ENCODE results near the gene CBFB. TPM values are rescaled to one million over a fixed set of nuclear protein-coding genes. Genes with fewer than 3 reads are reported as not detected.
A peak's percentile ranks its signal among the peaks of the same experiment; 100 is the strongest.

CBFB gene
- total and polyA plus RNA-seq, 9 of the 15 experiments (the other 6 are each of a cell fraction or from before 2014, with no cell fraction given): 22.0 to 112 (median 66.5) TPM

DNA sequence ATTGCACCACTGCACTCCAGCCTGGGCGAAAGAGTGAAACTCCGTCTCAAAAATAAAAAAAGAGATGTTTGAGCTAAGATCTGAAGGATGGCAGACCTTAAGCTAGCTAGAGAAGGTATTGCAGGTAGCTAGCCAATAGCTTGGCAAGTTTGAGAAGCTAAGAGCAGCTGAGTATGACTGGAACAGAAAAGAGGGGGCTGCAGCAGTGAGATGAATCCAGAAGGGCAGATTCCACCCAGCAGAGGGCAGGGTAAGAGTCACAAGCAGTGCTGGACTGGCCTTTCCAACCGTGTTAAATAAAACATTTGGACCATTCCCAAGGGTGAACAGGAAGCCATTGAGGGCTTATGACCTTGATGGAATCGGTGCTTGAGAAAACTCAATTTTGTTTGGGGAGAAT lies 75.1 kb downstream of the CBFB start (continued):
- TF ChIP-seq, protein P1, sequence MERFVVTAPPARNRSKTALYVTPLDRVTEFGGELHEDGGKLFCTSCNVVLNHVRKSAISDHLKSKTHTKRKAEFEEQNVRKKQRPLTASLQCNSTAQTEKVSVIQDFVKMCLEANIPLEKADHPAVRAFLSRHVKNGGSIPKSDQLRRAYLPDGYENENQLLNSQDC (CRISPR knock-in tag; IDR thresholded peaks at IDR 0.05): no peak
- TF ChIP-seq RAD21 (CRISPR knock-in tag; conservative IDR thresholded peaks at IDR 0.05 in 1 of 2, IDR thresholded peaks at IDR 0.05 in 1 of 2) (peak in 1 of 2 experiments; percentile 46; a peak in 2 of 4 replicates), YBX1 (IDR thresholded peaks at IDR 0.05) (no peak), KAT7 (CRISPR knock-in tag; IDR thresholded peaks at IDR 0.05; ENCODE audit: borderline replicate concordance) (no peak), PPARD (CRISPR knock-in tag; IDR thresholded peaks at IDR 0.05) (no peak), POLR2AphosphoS5 (IDR thresholded peaks at IDR 0.05; ENCODE audit: control insufficient read depth, insufficient read depth, low read depth, low read length) (peak; percentile 21; the same call in 1 of the 2 replicates), TBL1XR1 (IDR thresholded peaks at IDR 0.05; ENCODE audit: low read length in 2 of 2) (no peak), SUPT5H (IDR thresholded peaks at IDR 0.05) (no peak), CTBP1 (IDR thresholded peaks at IDR 0.05; ENCODE audit: borderline replicate concordance) (0 out of 2 replicates have a peak, but pooled peaks have one; percentile 31), SMAD1 (IDR thresholded peaks at IDR 0.05; ENCODE audit: low read depth, low read length, partially characterized antibody) (no peak), POLR2H (tag; IDR thresholded peaks at IDR 0.05; ENCODE audit: low read depth) (no peak), ZKSCAN1 (IDR thresholded peaks at IDR 0.05; ENCODE audit: low read depth, low read length) (no peak), ESRRA (IDR thresholded peaks at IDR 0.05; ENCODE audit: borderline replicate concordance, low read depth) (no peak), TEAD4 (IDR thresholded peaks at IDR 0.05; ENCODE audit: low read length) (peak; percentile 93), TEAD4 (CRISPR knock-in tag; IDR thresholded peaks at IDR 0.05; ENCODE audit: borderline replicate concordance) (peak; percentile 95), BDP1 (IDR thresholded peaks at IDR 0.05; ENCODE audit: insufficient read depth, insufficient read length) (no peak)
- TF ChIP-seq, protein P2, sequence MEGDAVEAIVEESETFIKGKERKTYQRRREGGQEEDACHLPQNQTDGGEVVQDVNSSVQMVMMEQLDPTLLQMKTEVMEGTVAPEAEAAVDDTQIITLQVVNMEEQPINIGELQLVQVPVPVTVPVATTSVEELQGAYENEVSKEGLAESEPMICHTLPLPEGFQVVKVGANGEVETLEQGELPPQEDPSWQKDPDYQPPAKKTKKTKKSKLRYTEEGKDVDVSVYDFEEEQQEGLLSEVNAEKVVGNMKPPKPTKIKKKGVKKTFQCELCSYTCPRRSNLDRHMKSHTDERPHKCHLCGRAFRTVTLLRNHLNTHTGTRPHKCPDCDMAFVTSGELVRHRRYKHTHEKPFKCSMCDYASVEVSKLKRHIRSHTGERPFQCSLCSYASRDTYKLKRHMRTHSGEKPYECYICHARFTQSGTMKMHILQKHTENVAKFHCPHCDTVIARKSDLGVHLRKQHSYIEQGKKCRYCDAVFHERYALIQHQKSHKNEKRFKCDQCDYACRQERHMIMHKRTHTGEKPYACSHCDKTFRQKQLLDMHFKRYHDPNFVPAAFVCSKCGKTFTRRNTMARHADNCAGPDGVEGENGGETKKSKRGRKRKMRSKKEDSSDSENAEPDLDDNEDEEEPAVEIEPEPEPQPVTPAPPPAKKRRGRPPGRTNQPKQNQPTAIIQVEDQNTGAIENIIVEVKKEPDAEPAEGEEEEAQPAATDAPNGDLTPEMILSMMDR (IDR thresholded peaks at IDR 0.05 in 2 of 3, conservative IDR thresholded peaks at IDR 0.05 in 1 of 3; ENCODE audit: insufficient read depth in 2 of 3, low read depth in 1 of 3, low read length in 3 of 3): peak; percentile 53 to 60 (median 56); a peak in 5 of 6 replicates
- TF ChIP-seq, protein P3, sequence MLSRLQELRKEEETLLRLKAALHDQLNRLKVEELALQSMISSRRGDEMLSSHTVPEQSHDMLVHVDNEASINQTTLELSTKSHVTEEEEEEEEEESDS (CRISPR knock-in tag; IDR thresholded peaks at IDR 0.05): no peak
- TF ChIP-seq, protein P4, sequence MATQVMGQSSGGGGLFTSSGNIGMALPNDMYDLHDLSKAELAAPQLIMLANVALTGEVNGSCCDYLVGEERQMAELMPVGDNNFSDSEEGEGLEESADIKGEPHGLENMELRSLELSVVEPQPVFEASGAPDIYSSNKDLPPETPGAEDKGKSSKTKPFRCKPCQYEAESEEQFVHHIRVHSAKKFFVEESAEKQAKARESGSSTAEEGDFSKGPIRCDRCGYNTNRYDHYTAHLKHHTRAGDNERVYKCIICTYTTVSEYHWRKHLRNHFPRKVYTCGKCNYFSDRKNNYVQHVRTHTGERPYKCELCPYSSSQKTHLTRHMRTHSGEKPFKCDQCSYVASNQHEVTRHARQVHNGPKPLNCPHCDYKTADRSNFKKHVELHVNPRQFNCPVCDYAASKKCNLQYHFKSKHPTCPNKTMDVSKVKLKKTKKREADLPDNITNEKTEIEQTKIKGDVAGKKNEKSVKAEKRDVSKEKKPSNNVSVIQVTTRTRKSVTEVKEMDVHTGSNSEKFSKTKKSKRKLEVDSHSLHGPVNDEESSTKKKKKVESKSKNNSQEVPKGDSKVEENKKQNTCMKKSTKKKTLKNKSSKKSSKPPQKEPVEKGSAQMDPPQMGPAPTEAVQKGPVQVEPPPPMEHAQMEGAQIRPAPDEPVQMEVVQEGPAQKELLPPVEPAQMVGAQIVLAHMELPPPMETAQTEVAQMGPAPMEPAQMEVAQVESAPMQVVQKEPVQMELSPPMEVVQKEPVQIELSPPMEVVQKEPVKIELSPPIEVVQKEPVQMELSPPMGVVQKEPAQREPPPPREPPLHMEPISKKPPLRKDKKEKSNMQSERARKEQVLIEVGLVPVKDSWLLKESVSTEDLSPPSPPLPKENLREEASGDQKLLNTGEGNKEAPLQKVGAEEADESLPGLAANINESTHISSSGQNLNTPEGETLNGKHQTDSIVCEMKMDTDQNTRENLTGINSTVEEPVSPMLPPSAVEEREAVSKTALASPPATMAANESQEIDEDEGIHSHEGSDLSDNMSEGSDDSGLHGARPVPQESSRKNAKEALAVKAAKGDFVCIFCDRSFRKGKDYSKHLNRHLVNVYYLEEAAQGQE (IDR thresholded peaks at IDR 0.05; ENCODE audit: borderline replicate concordance): peak; percentile 37; the same call in 1 of the 2 replicates
- TF ChIP-seq, protein P4 (CRISPR knock-in tag; IDR thresholded peaks at IDR 0.05; ENCODE audit: low read depth): no peak
